PC-3 (cell line): ENCODE data around the gene MYL7.

Experiments used
- EZH2phosphoT487 ChIP-seq: fragments of 300-600 bp; sonication (generic); IDR thresholded peaks from 2 replicates; pipeline ENCODE4 v1.6.1; 2018; ENCODE audit warnings: mild to moderate bottlenecking, antibody characterized with exemption, low read length, borderline replicate concordance
- TF ChIP-seq, protein P1 (sequence below): fragments of 300-600 bp; sonication (generic); conservative IDR thresholded peaks from 2 replicates; pipeline ENCODE4 v1.5.1; 2017; ENCODE audit warnings: antibody characterized with exemption, low read depth, mild to moderate bottlenecking, low read length

DNA sequence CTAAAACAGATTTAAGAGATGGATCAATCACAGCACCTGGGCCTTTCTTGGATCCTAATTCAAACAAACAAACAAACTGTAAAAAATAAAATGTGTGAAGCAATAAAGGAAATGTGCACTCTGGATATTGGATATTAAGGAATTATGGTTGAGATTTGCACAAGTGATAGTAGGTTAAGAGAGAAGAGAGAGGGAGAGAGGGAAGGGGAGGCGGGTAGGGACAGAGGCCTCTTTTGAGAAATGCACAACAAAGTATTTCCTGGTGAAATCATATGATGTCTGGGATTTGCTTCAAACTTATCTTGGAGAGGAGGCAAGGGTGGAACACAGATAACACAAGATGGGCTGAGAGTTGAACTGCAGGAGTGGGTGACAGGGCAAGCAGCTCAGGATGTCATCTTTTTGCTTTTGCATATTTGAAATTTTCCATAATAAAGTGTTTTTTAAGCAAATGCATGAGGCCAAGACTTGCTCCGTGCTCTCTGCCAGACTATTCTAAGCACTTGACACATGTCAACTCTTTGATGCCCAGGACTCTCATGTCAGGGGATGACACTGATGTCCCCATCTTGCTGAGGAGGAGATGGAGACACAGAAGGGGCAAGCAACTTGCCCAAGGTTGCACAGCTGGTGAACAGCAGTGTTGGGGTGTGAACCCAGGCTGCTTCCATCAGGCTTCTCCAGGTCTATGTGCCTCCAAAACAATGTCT, 46.1 kb downstream of the MYL7 start:
- TF ChIP-seq, protein P1, sequence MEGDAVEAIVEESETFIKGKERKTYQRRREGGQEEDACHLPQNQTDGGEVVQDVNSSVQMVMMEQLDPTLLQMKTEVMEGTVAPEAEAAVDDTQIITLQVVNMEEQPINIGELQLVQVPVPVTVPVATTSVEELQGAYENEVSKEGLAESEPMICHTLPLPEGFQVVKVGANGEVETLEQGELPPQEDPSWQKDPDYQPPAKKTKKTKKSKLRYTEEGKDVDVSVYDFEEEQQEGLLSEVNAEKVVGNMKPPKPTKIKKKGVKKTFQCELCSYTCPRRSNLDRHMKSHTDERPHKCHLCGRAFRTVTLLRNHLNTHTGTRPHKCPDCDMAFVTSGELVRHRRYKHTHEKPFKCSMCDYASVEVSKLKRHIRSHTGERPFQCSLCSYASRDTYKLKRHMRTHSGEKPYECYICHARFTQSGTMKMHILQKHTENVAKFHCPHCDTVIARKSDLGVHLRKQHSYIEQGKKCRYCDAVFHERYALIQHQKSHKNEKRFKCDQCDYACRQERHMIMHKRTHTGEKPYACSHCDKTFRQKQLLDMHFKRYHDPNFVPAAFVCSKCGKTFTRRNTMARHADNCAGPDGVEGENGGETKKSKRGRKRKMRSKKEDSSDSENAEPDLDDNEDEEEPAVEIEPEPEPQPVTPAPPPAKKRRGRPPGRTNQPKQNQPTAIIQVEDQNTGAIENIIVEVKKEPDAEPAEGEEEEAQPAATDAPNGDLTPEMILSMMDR = no peak
- no peak for TF ChIP-seq EZH2phosphoT487
